Measurements from ENCODE around the gene FBXO31. TPM values are rescaled to one million over a fixed set of nuclear protein-coding genes. Genes with fewer than 3 reads are reported as not detected.
A peak's percentile ranks its signal among the peaks of the same experiment; 100 is the strongest.

Gene FBXO31
- total and polyA plus RNA-seq, 10 of the 15 experiments (the other 5 are each of a cell fraction or from before 2014, with no cell fraction given): 0.19 to 33.1 (median 10.3) TPM

DNA sequence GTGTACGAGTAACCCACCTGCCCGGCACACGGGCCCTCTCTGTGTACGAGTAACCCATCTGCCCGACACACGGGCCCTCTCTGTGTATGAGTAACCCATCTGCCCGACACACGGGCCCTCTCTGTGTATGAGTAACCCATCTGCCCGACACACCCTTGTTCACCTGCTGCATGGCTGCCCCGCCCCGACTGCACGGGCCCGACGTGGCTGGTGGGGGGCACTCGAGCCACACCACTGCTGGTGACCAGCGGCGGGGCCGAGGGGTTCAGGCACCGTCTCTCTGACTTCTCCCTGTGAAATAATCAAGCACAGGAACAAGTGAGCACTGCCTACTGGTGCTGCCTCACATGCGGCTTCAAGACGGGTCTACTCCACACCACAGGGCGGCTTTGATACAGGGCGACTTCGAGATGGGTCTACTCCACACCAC, 30.7 kb upstream of the FBXO31 start:
- DNase-seq (ENCODE audit: low read depth, low spot score) (no peak), ATAC-seq (peak; percentile 77), FAIRE-seq (peak; percentile 18)
- WGBS (ENCODE audit: insufficient coverage, insufficient replicate concordance, low lambda C conversion rate, missing lambda C conversion rate): 15% methylated on average over 24 of the region's 24 CpGs
- no peak overlapping the region for H2AFZ ChIP-seq (ENCODE audit: control insufficient read depth, low read depth, low read length)
- BruUV-seq (replicated peaks): no TSS peak
- no peak overlapping the region for H3K27ac ChIP-seq (ENCODE audit: control insufficient read depth, insufficient read depth)
- in situ Hi-C loops (cut with MboI) (no loop called here), intact Hi-C loops (cut with micrococcal nuclease; ENCODE audit: unreplicated experiment) (no loop called here)
- ChIA-PET RAD21 (ENCODE audit: unreplicated experiment) (no interaction called here), CTCF (no interaction called here), SMC1A (ENCODE audit: uncharacterized antibody, unreplicated experiment) (no interaction called here), POLR2A (no interaction called here)
- no peaks in the 10 kb centered on the region; the same call in 1 of the 2 replicates for H4K20me1 ChIP-seq (ENCODE audit: control insufficient read depth, insufficient read depth)
- no peak overlapping the region for H3K4me2 ChIP-seq (ENCODE audit: control insufficient read depth, insufficient read depth)
- H3K36me3 ChIP-seq (ENCODE audit: control insufficient read depth in 2 of 2, insufficient read depth in 2 of 2, low read length in 1 of 2): no peaks in the 10 kb centered on the region
- TF ChIP-seq BCL3 (IDR thresholded peaks at IDR 0.05; ENCODE audit: borderline replicate concordance, insufficient read depth, low read depth, low read length, poor library complexity, severe bottlenecking) (no peak), JUNB (IDR thresholded peaks at IDR 0.05) (peak; percentile 60), CTCF (IDR thresholded peaks at IDR 0.05 in 2 of 3, conservative IDR thresholded peaks at IDR 0.05 in 1 of 3; ENCODE audit: control insufficient read depth in 2 of 3, extremely low read depth in 1 of 3, insufficient read depth in 1 of 3, low read depth in 3 of 3, low read length in 3 of 3) (no peak), SUZ12 (IDR thresholded peaks at IDR 0.05; ENCODE audit: unreplicated experiment) (peak; percentile 22)
- no peak overlapping the region for H3K9ac ChIP-seq (ENCODE audit: control insufficient read depth, insufficient read depth, low read length)
- H3K4me1 ChIP-seq (ENCODE audit: control insufficient read depth, insufficient read depth, low read length): no peaks in the 10 kb centered on the region
- no peak overlapping the region for H3K4me3 ChIP-seq
- H3K27me3 ChIP-seq (replicated peaks in 1 of 2; ENCODE audit: control insufficient read depth in 2 of 2, insufficient read depth in 2 of 2, low read length in 1 of 2): peaks cover 0 to 5% of the 10 kb centered on the region in 2 experiments; a peak in 1 of 4 replicates
- no peaks in the 10 kb centered on the region; the same call in 2 of the 3 replicates for H3K9me3 ChIP-seq (replicated peaks; ENCODE audit: control insufficient read depth, insufficient read depth, low read length)
- H3K79me2 ChIP-seq (ENCODE audit: control insufficient read depth, insufficient read depth, low read length): no peaks in the 10 kb centered on the region
